T-helper 2 cell treated with Interferon-gamma antibody and Interleukin-4, amounts not matched to agents 100 ng/mL and 5 ng/mL, for 36 hours (primary cell): ENCODE measurements around the gene ANO5. TPM values are rescaled to one million over a fixed set of nuclear protein-coding genes. Genes with fewer than 3 reads are reported as not detected.

Source experiments
- intact Hi-C: fragments of 100-400 bp; cut with micrococcal nuclease; formaldehyde crosslinking; loops from one replicate; pipeline ENCODE4 v1.15.1; 2023
- total RNA-seq: library from RNA; stranded (reverse); gene quantifications from 2 replicates; pipeline ENCODE4 v1.2.3, GENCODE V29; 2022

The ANO5 gene
- total RNA-seq, result 0.05 and 0.09 TPM in 2 replicates

DNA sequence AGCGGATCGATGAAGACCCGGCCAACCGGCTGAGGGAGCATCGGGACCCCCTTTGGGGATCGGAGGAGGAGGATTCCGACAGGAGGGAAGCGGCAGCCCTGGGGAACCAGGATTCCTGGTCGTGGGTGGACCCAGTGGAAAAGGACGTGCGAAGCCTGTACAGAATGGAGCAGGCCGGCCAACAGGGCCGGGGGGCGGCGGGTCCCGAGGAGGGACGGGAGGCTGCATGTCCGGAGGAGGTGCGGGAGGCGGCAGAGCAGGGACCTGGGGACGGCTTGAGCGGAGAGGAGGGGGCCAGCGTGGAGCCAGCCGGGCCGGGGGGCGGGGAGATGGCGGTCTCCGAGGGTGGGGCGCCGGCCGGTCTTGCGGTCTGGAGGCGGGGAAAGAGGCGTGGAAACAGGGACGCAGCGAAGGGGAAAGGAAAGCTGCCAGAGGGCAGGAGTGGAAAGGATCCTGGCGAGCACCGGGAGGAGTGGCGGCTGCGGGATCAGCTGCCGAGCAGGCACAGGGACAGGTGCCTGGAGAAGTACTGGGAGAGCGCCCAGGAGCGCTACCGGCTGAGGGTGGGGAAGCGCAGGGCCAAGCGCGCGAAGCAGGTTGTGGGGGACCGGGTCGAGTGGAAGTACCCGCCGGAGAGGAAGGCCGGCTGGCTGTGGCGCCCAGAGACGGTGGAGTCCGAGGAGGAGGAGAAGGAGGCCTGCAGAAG lies at the start of gene ANO5:
Gene ANO5 (plus strand): TSS at position 444 of the 706 bp plus-strand sequence. CDS start 408 bp downstream, outside the sequence.
- intact Hi-C loops, result no loop called here

DNA sequence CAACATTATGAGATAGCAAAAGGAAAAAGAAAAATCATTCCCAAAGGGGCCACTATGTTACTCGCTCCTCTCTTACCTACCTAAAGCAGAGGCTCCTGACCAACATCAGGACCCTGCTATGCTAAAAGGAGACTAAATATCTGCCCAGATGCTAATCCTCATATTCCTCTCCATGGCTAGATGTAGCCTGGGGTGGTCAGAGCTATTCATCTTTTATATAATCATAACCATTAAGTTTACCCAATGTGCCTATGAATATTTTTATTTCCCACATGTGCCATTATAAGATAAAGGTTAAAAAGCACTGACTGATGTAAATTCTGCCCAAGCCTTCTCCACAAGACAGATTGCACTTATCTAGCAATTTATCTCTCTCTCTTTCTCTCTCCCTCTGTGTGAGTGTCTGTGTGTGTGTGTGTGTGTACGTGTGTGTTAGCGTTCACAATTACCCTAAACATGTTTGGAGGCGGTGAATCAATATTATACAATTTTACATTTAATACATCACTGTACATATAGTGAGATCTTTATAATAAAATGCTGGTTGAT lies 41.2 kb upstream of the ANO5 start:
- intact Hi-C loops, result no loop called here

GRCh38 chr11:22157531-22157930 lies 35.4 kb upstream of the ANO5 start:
- intact Hi-C loops, result no loop called here

DNA sequence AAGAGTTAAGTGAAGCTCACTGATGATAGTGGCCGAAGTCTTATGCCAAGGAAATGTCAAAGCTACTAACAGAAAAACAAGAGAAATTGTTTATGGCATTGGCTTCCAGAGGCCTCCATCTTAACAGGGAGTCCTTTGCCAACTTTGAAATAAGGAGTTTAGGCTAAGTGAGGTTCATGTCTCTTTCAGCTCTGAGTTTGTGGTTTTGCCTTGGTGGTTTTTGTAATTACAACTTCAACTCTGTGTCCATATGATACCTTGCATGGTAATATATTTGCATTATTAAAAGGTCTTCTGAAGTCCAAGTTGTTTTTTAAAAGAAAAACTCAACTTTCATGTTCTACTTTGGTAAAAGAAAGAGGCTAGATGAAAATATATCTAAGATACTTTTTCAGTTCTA lies 31.4 kb upstream of the ANO5 start:
- intact Hi-C loops, result no loop called here

GRCh38 chr11:22162756-22163155 lies 30.1 kb upstream of the ANO5 start:
- intact Hi-C loops, result no loop called here

- intact Hi-C loops, result no loop called here
These were observed 29.5 kb upstream of the ANO5 start for GRCh38 chr11:22163394-22163797.

GRCh38 chr11:22165087-22165486 lies 27.8 kb upstream of the ANO5 start:
- intact Hi-C loops, result no loop called here

GRCh38 chr11:22165759-22166513 lies 26.9 kb upstream of the ANO5 start:
- intact Hi-C loops, result no loop called here

GRCh38 chr11:22169833-22170232 lies 23.1 kb upstream of the ANO5 start:
- intact Hi-C loops, result no loop called here

DNA sequence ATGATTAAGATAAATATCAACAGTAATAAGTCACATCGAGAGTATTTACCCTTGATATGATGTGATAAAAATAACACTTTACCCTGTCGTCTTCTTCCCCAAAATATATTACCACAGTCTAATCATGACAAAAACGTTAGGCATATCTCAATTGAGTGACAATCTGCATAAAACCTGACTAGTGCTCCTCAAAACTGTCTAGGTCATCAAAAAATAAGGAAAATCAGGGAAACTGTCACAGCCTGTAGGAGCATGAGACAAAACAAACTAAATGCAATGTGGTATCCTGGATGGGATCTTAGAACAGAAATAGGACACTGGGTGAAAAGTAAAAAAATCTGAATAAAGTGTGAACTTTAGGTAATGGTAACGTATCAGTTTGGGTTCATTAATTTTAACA lies 19.4 kb upstream of the ANO5 start:
- intact Hi-C loops, result no loop called here

- intact Hi-C loops, result no loop called here
These were observed 15.7 kb upstream of the ANO5 start for GRCh38 chr11:22177186-22177585.

DNA sequence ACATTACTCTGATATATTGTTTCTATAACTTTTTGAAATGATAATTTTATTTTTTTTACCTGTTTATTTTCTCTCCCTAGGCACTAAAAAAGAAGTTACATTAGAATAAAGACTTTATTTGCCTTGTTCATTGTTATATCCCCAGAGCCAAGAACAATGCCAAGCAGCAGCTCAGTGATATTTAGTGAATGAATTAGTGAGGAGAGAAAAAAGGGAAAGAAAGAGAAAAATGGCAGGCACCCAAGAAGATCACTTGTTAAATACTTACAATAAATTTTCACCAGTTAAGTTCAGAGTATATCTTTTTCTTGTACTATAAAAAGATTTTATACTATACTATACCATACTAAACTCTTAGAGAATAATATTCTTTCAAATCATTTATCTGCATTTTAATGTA lies 13.3 kb upstream of the ANO5 start:
- intact Hi-C loops, result no loop called here

- intact Hi-C loops, result no loop called here
These were observed 12.8 kb upstream of the ANO5 start for GRCh38 chr11:22180131-22180530.

- intact Hi-C loops, result no loop called here
These were observed 3.2 kb upstream of the ANO5 start for GRCh38 chr11:22189660-22190059.

- intact Hi-C loops, result no loop called here
These were observed 1.9 kb upstream of the ANO5 start for GRCh38 chr11:22190827-22191463.

- intact Hi-C loops, result no loop called here
These were observed 620 bp upstream of the ANO5 start for GRCh38 chr11:22192289-22192641.

GRCh38 chr11:22193348-22194051 lies 615 bp downstream of the ANO5 start:
- intact Hi-C loops, result no loop called here

DNA sequence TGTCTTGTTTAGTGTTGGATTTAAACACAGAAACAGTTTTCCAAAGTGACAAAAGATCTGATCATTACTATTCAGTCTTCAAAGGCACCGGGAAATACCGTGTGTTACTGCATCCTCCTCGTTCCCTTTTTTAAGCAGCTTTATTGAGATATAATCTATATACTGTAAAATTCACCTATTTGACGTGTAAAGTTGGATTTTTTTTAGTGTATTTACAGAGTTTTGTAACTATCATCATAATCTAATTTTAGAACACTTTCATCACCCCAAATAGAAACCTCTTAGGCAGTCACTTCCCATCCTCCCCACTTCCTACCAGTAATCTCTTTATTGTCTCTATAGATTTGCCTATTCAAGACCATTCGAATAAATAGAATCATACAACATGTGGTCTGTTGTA lies 1.4 kb downstream of the ANO5 start:
- intact Hi-C loops, result no loop called here

DNA sequence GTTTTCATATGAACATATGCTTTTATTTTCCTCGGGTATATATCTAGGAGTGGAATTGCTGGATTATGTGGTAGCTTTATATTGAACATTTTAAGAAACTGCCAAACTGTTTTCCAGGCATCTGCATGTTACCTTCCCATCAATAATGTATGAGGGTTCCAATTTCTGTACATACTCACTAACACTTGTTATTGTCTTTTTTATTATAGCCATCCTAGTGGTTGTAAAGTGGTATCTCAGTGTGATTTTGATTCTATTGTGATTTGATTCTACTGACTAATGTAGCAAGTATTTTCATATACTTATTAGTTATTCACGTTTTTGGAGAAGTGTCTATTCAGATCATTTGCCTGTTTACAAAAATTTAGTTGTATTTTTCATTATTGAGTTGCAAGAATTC lies 2.0 kb downstream of the ANO5 start:
- intact Hi-C loops, result no loop called here

DNA sequence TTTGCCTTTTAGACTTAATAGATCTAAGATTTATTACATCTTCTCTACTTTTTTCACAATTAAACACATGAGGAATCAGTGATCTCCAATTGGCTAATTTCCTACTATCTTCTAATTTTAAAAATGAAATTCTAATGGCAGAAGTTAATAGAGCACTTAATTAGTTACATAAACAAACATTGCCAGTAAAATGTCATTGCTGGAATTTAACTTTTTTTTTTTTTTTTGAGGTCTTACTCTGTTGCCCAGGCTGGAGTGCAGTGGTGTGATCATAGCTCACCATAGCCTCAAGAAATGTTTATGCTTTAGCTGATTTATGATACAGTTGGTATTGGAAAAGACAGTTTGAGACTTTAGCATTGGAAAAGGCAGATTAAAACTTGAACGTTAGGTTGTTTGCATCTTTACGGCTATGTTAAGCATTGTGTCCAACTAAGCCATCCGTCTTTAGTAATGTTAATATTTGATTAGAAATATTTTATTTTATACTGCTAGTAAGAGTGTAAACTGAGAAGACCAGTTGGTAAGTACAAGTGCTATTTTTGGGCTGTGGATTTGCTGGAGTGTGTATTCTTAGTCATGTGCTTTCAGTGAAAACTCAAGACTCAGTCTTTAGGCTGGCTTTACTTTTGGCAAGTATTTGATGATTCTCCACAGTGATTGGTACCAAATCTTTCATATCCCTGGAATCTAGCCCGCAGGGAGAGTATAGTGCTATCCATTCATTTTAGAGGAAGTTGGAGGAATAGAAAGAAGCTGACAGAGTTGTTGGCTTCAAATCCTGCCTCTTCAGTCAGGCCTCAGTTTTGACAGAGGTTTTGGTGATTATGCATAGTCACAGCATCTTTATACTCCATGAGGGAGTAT lies 4.5 kb downstream of the ANO5 start:
- intact Hi-C loops, result no loop called here

DNA sequence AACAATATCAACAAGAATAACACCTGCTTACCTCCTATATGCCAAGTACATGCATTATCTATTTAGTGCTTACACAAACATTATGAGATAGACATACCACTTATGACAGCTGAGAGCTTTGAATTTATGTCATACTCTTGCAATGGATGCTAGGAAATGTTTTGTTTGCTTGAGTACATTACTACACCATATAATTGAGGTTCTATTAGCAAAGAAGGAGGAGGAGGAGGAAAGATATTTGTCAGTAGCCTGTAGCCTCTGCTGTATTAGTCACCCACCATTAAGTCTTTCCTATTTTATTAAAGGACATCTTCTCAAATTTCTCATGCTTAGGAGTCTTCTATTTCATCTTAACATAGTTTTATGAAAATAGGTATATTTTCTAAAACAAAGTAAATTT lies 6.4 kb downstream of the ANO5 start:
- intact Hi-C loops, result no loop called here
